ENCODE measurements around the gene EIF5. TPM values are rescaled to one million over a fixed set of nuclear protein-coding genes. Genes with fewer than 3 reads are reported as not detected.

Gene EIF5
- total RNA-seq, 1 donor from 2014 or later: 330 TPM

GRCh38 chr14:103393070-103393469 is 59.0 kb downstream of the EIF5 start:
- peaks cover 50% of the 10 kb centered on the region for H3K4me1 Mint-ChIP-seq (ENCODE audit: low read depth, unreplicated experiment)
- FAIRE-seq (no peak), DNase-seq (ENCODE audit: low read depth) (no peak)
- H2AFZ ChIP-seq (ENCODE audit: low read depth, low read length): no peak overlapping the region
- no peak overlapping the region for H3K4me2 ChIP-seq (ENCODE audit: low read length)
- H3K27ac ChIP-seq (ENCODE audit: low read depth, low read length): no peak overlapping the region
- no peaks in the 10 kb centered on the region for H3K9me3 ChIP-seq (ENCODE audit: insufficient read depth, low read depth, low read length)
- peak overlapping the region; percentile 41 for H3K4me3 Mint-ChIP-seq (ENCODE audit: unreplicated experiment)
- no peak overlapping the region for H3K4me3 ChIP-seq (ENCODE audit: insufficient read depth, low read depth, low read length)
- H3K4me1 ChIP-seq (ENCODE audit: insufficient read depth, low read length): peaks cover 16% of the 10 kb centered on the region
- no peaks in the 10 kb centered on the region for H3K27me3 ChIP-seq (ENCODE audit: insufficient read depth, low read length)
- H3K79me2 ChIP-seq (ENCODE audit: insufficient read depth, low read length): peaks cover 96% of the 10 kb centered on the region
- no peak overlapping the region for H3K9ac ChIP-seq (ENCODE audit: low read length)
- peaks cover 7% of the 10 kb centered on the region for H3K36me3 Mint-ChIP-seq (ENCODE audit: low read depth, unreplicated experiment)
- peaks cover 94% of the 10 kb centered on the region for H4K20me1 ChIP-seq (ENCODE audit: insufficient read depth, low read length)
- H3K27ac Mint-ChIP-seq (ENCODE audit: unreplicated experiment): peak overlapping the region; percentile 20
- H3K27me3 Mint-ChIP-seq (ENCODE audit: low read depth, unreplicated experiment): no peaks in the 10 kb centered on the region
- H3K9me3 Mint-ChIP-seq (ENCODE audit: unreplicated experiment): no peaks in the 10 kb centered on the region
- H3K36me3 ChIP-seq (ENCODE audit: insufficient read depth, low read length): no peaks in the 10 kb centered on the region
- TF ChIP-seq EZH2 (IDR thresholded peaks at IDR 0.05; ENCODE audit: insufficient read depth, low read length) (no peak), CTCF (IDR thresholded peaks at IDR 0.05; ENCODE audit: insufficient read depth, low read depth, low read length) (no peak)

- H3K79me2 ChIP-seq (ENCODE audit: insufficient read depth, low read length): peaks cover 96% of the 10 kb centered on the region
- no peaks in the 10 kb centered on the region for H3K27me3 Mint-ChIP-seq (ENCODE audit: low read depth, unreplicated experiment)
Measured at GRCh38 chr14:103393676-103394626, 59.9 kb downstream of the EIF5 start.

More at GRCh38 chr14:103393676-103394626, 59.9 kb downstream of the EIF5 start:
- peak overlapping the region; percentile 12 for H3K27ac ChIP-seq (ENCODE audit: low read depth, low read length)
- H2AFZ ChIP-seq (ENCODE audit: low read depth, low read length): no peak overlapping the region
- H3K36me3 ChIP-seq (ENCODE audit: insufficient read depth, low read length): no peaks in the 10 kb centered on the region
- H3K9me3 ChIP-seq (ENCODE audit: insufficient read depth, low read depth, low read length): no peaks in the 10 kb centered on the region
- H3K4me1 ChIP-seq (ENCODE audit: insufficient read depth, low read length): peaks cover 24% of the 10 kb centered on the region
- no peak overlapping the region for H3K4me3 Mint-ChIP-seq (ENCODE audit: unreplicated experiment)
- H3K9ac ChIP-seq (ENCODE audit: low read length): no peak overlapping the region
- TF ChIP-seq EZH2 (IDR thresholded peaks at IDR 0.05; ENCODE audit: insufficient read depth, low read length) (no peak), CTCF (IDR thresholded peaks at IDR 0.05; ENCODE audit: insufficient read depth, low read depth, low read length) (peak; percentile 84)
- peak overlapping the region; percentile 27 for H3K27ac Mint-ChIP-seq (ENCODE audit: unreplicated experiment)
- DNase-seq (ENCODE audit: low read depth) (peak; percentile 42), FAIRE-seq (no peak)
- H3K4me3 ChIP-seq (ENCODE audit: insufficient read depth, low read depth, low read length): no peak overlapping the region
- H3K36me3 Mint-ChIP-seq (ENCODE audit: low read depth, unreplicated experiment): no peaks in the 10 kb centered on the region
- H3K4me1 Mint-ChIP-seq (ENCODE audit: low read depth, unreplicated experiment): peaks cover 51% of the 10 kb centered on the region
- no peaks in the 10 kb centered on the region for H3K9me3 Mint-ChIP-seq (ENCODE audit: unreplicated experiment)
- H3K27me3 ChIP-seq (ENCODE audit: insufficient read depth, low read length): no peaks in the 10 kb centered on the region
- H3K4me2 ChIP-seq (ENCODE audit: low read length): peak overlapping the region; percentile 36
- H4K20me1 ChIP-seq (ENCODE audit: insufficient read depth, low read length): peaks cover 94% of the 10 kb centered on the region

Other genes with a start within 250 kb of the EIF5 start
- not detected in 2 replicates for gene EXOC3L4, start 239.5 kb upstream of the EIF5 start, total RNA-seq
- gene TNFAIP2, start 210.8 kb upstream of the EIF5 start, total RNA-seq: 24.9 and 29.5 TPM in 2 replicates
- gene MARK3, start 51.2 kb downstream of the EIF5 start, total RNA-seq: 111 and 124 TPM in 2 replicates
- gene CKB, start 188.6 kb downstream of the EIF5 start, total RNA-seq: 174 and 178 TPM in 2 replicates
- gene TRMT61A, start 195.0 kb downstream of the EIF5 start, total RNA-seq: 11.9 and 12.4 TPM in 2 replicates
- 32.3 and 35.2 TPM in 2 replicates for gene BAG5, start 228.4 kb downstream of the EIF5 start, total RNA-seq
- gene COA8, start 228.7 kb downstream of the EIF5 start, total RNA-seq: 56.2 TPM in 2 replicates

Data from astrocyte (in vitro differentiated cells and primary cell).